ENCODE measurements around the gene ZNF865. TPM values are rescaled to one million over a fixed set of nuclear protein-coding genes. Genes with fewer than 3 reads are reported as not detected.

ZNF865 gene
- total and polyA plus RNA-seq, 2 donors (not counting 1 experiment from before 2014, with no cell fraction given), result 1.2 TPM

DNA sequence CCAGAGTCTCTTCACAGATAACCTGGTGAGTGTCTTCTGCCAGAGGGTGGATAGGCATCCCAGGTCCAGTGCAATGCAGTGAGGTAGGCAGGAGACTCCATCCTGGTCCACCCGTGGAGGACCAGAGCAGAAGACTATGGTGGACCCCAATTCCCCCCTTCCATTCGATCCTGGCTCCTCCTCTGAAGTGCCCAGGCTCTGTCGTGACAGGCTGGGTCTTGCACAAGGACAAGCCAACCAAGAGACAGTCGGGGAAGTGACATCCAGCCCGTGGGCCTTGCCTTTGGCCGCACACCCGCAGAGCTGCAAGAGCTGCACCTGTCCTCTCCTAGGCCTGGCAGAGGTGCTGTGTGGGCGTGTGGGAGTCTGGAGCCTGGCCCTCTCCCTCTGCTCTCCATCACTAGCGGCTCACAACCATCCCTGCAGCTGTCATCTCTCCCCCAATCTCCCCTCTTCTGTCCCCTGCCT lies 15.8 kb downstream of the ZNF865 start:
- TF ChIP-seq, protein P1, sequence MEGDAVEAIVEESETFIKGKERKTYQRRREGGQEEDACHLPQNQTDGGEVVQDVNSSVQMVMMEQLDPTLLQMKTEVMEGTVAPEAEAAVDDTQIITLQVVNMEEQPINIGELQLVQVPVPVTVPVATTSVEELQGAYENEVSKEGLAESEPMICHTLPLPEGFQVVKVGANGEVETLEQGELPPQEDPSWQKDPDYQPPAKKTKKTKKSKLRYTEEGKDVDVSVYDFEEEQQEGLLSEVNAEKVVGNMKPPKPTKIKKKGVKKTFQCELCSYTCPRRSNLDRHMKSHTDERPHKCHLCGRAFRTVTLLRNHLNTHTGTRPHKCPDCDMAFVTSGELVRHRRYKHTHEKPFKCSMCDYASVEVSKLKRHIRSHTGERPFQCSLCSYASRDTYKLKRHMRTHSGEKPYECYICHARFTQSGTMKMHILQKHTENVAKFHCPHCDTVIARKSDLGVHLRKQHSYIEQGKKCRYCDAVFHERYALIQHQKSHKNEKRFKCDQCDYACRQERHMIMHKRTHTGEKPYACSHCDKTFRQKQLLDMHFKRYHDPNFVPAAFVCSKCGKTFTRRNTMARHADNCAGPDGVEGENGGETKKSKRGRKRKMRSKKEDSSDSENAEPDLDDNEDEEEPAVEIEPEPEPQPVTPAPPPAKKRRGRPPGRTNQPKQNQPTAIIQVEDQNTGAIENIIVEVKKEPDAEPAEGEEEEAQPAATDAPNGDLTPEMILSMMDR (conservative IDR thresholded peaks at IDR 0.05 in 1 of 2, IDR thresholded peaks at IDR 0.05 in 1 of 2; ENCODE audit: low read depth in 1 of 2, low read length in 2 of 2), result no peak
- TF ChIP-seq EZH2 (IDR thresholded peaks at IDR 0.05; ENCODE audit: low read length, missing control alignments), result no peak
- H4K20me1 ChIP-seq (ENCODE audit: control insufficient read depth, extremely low read depth, insufficient read depth, low read length), result no peaks in the 10 kb centered on the region
- H3K4me1 ChIP-seq (ENCODE audit: control insufficient read depth, extremely low read depth, insufficient read depth, low read length), result peaks cover 5% of the 10 kb centered on the region
- H3K36me3 ChIP-seq (ENCODE audit: control insufficient read depth, insufficient read depth, low read length), result peaks cover 16% of the 10 kb centered on the region
- H3K27ac ChIP-seq (ENCODE audit: insufficient read depth, low read length), result no peak overlapping the region
- H3K79me2 ChIP-seq (ENCODE audit: control insufficient read depth, insufficient read depth, low read length), result no peaks in the 10 kb centered on the region
- H3K4me2 ChIP-seq (ENCODE audit: extremely low read depth, insufficient read depth, low read length), result no peak overlapping the region
- no peak overlapping the region for H3K4me3 ChIP-seq (replicated peaks in 1 of 4; ENCODE audit: control extremely low read depth in 1 of 4, insufficient read depth in 1 of 4, low read depth in 3 of 4, low read length in 4 of 4)
- H3K9ac ChIP-seq (ENCODE audit: insufficient read depth, low read length), result no peak overlapping the region
- no peaks in the 10 kb centered on the region for H3K9me3 ChIP-seq (ENCODE audit: control insufficient read depth, insufficient read depth, low read depth, low read length)
- no peak for DNase-seq (ENCODE audit: low read depth in 2 of 2)
- H3K27me3 ChIP-seq (ENCODE audit: control insufficient read depth, insufficient read depth, low read length), result no peaks in the 10 kb centered on the region
- no peak overlapping the region for H2AFZ ChIP-seq (ENCODE audit: low read length)

GRCh38 chr19:55621673-55622231 lies 16.3 kb downstream of the ZNF865 start:
- H3K27ac ChIP-seq (ENCODE audit: insufficient read depth, low read length), result no peak overlapping the region
- H4K20me1 ChIP-seq (ENCODE audit: control insufficient read depth, extremely low read depth, insufficient read depth, low read length), result no peaks in the 10 kb centered on the region
- H3K4me2 ChIP-seq (ENCODE audit: extremely low read depth, insufficient read depth, low read length), result no peak overlapping the region
- no peaks in the 10 kb centered on the region for H3K27me3 ChIP-seq (ENCODE audit: control insufficient read depth, insufficient read depth, low read length)
- H3K9ac ChIP-seq (ENCODE audit: insufficient read depth, low read length), result no peak overlapping the region
- H3K4me1 ChIP-seq (ENCODE audit: control insufficient read depth, extremely low read depth, insufficient read depth, low read length), result peaks cover 5% of the 10 kb centered on the region
- no peaks in the 10 kb centered on the region for H3K79me2 ChIP-seq (ENCODE audit: control insufficient read depth, insufficient read depth, low read length)
- TF ChIP-seq, protein P1 (conservative IDR thresholded peaks at IDR 0.05 in 1 of 2, IDR thresholded peaks at IDR 0.05 in 1 of 2; ENCODE audit: low read depth in 1 of 2, low read length in 2 of 2), result no peak
- no peak for TF ChIP-seq EZH2 (IDR thresholded peaks at IDR 0.05; ENCODE audit: low read length, missing control alignments)
- H3K9me3 ChIP-seq (ENCODE audit: control insufficient read depth, insufficient read depth, low read depth, low read length), result no peaks in the 10 kb centered on the region
- no peak overlapping the region for H2AFZ ChIP-seq (ENCODE audit: low read length)
- H3K36me3 ChIP-seq (ENCODE audit: control insufficient read depth, insufficient read depth, low read length), result peaks cover 11% of the 10 kb centered on the region
- no peak overlapping the region for H3K4me3 ChIP-seq (replicated peaks in 1 of 4; ENCODE audit: control extremely low read depth in 1 of 4, insufficient read depth in 1 of 4, low read depth in 3 of 4, low read length in 4 of 4)
- DNase-seq (ENCODE audit: low read depth in 2 of 2), result no peak

- no peaks in the 10 kb centered on the region for H3K27me3 ChIP-seq (ENCODE audit: control insufficient read depth, insufficient read depth, low read length)
- no peak overlapping the region for H3K27ac ChIP-seq (ENCODE audit: insufficient read depth, low read length)
- peaks cover 6% of the 10 kb centered on the region for H3K36me3 ChIP-seq (ENCODE audit: control insufficient read depth, insufficient read depth, low read length)
- no peak overlapping the region for H2AFZ ChIP-seq (ENCODE audit: low read length)
- H3K79me2 ChIP-seq (ENCODE audit: control insufficient read depth, insufficient read depth, low read length), result no peaks in the 10 kb centered on the region
- no peak for TF ChIP-seq EZH2 (IDR thresholded peaks at IDR 0.05; ENCODE audit: low read length, missing control alignments)
- TF ChIP-seq, protein P1 (conservative IDR thresholded peaks at IDR 0.05 in 1 of 2, IDR thresholded peaks at IDR 0.05 in 1 of 2; ENCODE audit: low read depth in 1 of 2, low read length in 2 of 2), result no peak
- no peaks in the 10 kb centered on the region for H4K20me1 ChIP-seq (ENCODE audit: control insufficient read depth, extremely low read depth, insufficient read depth, low read length)
- H3K4me2 ChIP-seq (ENCODE audit: extremely low read depth, insufficient read depth, low read length), result no peak overlapping the region
- H3K9me3 ChIP-seq (ENCODE audit: control insufficient read depth, insufficient read depth, low read depth, low read length), result no peaks in the 10 kb centered on the region
- DNase-seq (ENCODE audit: low read depth in 2 of 2), result no peak
- H3K9ac ChIP-seq (ENCODE audit: insufficient read depth, low read length), result no peak overlapping the region
- no peak overlapping the region for H3K4me3 ChIP-seq (replicated peaks in 1 of 4; ENCODE audit: control extremely low read depth in 1 of 4, insufficient read depth in 1 of 4, low read depth in 3 of 4, low read length in 4 of 4)
- peaks cover 5% of the 10 kb centered on the region for H3K4me1 ChIP-seq (ENCODE audit: control insufficient read depth, extremely low read depth, insufficient read depth, low read length)
Observed at GRCh38 chr19:55622242-55622969, 17.0 kb downstream of the ZNF865 start.

All from fibroblast of lung (primary cell).